Prostate gland (tissue), 2 donors: Measurements from ENCODE around the gene GABRB3.

Experiments
- CTCF ChIP-seq, 4 experiments: fragments of 200-600 bp in 2 of 4; fragments of 450-650 bp in 2 of 4; sonication (generic) in 2 of 4; IDR thresholded peaks; 1 replicate in 3 of 4; 2 replicates in 1 of 4; pipeline ENCODE4 v1.5.1; 2016 to 2019; ENCODE audit warnings: antibody characterized with exemption in 4 of 4, mild to moderate bottlenecking in 2 of 4, moderate library complexity in 2 of 4
- POLR2A ChIP-seq: fragments of 450-650 bp; IDR thresholded peaks from one replicate; pipeline ENCODE4 v1.6.1; 2016; ENCODE audit warnings: antibody characterized with exemption, mild to moderate bottlenecking

- TF ChIP-seq CTCF (IDR thresholded peaks at IDR 0.05): no peak
- no peak for TF ChIP-seq POLR2A
These were observed 211.7 kb downstream of the GABRB3 start for GRCh38 chr15:26561130-26561529.
